ENCODE results near the gene SLC5A2. TPM values are rescaled to one million over a fixed set of nuclear protein-coding genes. Genes with fewer than 3 reads are reported as not detected.

Gene SLC5A2
- total and polyA plus RNA-seq, 2 of the 13 experiments (the other 11 are each of a cell fraction or from before 2014, with no cell fraction given): 0.24 to 0.97 TPM

GRCh38 chr16:31484491-31485171 lies 1.7 kb downstream of the SLC5A2 start (continued):
- TF ChIP-seq ATF4 (CRISPR knock-in tag; IDR thresholded peaks at IDR 0.05): no peak
- TF ChIP-seq, protein P1, sequence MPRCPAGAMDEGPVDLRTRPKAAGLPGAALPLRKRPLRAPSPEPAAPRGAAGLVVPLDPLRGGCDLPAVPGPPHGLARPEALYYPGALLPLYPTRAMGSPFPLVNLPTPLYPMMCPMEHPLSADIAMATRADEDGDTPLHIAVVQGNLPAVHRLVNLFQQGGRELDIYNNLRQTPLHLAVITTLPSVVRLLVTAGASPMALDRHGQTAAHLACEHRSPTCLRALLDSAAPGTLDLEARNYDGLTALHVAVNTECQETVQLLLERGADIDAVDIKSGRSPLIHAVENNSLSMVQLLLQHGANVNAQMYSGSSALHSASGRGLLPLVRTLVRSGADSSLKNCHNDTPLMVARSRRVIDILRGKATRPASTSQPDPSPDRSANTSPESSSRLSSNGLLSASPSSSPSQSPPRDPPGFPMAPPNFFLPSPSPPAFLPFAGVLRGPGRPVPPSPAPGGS (CRISPR knock-in tag; IDR thresholded peaks at IDR 0.05): no peak
- peak; percentile 48; the same call in 1 of the 2 replicates for TF ChIP-seq RAD21 (CRISPR knock-in tag; IDR thresholded peaks at IDR 0.05)
- no peak for TF ChIP-seq NFE2 (CRISPR knock-in tag; IDR thresholded peaks at IDR 0.05)
- TF ChIP-seq, protein P2, sequence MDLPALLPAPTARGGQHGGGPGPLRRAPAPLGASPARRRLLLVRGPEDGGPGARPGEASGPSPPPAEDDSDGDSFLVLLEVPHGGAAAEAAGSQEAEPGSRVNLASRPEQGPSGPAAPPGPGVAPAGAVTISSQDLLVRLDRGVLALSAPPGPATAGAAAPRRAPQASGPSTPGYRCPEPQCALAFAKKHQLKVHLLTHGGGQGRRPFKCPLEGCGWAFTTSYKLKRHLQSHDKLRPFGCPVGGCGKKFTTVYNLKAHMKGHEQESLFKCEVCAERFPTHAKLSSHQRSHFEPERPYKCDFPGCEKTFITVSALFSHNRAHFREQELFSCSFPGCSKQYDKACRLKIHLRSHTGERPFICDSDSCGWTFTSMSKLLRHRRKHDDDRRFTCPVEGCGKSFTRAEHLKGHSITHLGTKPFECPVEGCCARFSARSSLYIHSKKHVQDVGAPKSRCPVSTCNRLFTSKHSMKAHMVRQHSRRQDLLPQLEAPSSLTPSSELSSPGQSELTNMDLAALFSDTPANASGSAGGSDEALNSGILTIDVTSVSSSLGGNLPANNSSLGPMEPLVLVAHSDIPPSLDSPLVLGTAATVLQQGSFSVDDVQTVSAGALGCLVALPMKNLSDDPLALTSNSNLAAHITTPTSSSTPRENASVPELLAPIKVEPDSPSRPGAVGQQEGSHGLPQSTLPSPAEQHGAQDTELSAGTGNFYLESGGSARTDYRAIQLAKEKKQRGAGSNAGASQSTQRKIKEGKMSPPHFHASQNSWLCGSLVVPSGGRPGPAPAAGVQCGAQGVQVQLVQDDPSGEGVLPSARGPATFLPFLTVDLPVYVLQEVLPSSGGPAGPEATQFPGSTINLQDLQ (CRISPR knock-in tag; IDR thresholded peaks at IDR 0.05): no peak
- peak; percentile 54 for TF ChIP-seq ZNF350 (CRISPR knock-in tag; IDR thresholded peaks at IDR 0.05; ENCODE audit: borderline replicate concordance, low read depth)
- TF ChIP-seq ZBTB21 (CRISPR knock-in tag; IDR thresholded peaks at IDR 0.05): no peak
- TF ChIP-seq ZNF766 (CRISPR knock-in tag; IDR thresholded peaks at IDR 0.05; ENCODE audit: borderline replicate concordance): peak; percentile 36; the same call in 1 of the 2 replicates
- TF ChIP-seq NFRKB (IDR thresholded peaks at IDR 0.05): no peak
- TF ChIP-seq, protein P3, sequence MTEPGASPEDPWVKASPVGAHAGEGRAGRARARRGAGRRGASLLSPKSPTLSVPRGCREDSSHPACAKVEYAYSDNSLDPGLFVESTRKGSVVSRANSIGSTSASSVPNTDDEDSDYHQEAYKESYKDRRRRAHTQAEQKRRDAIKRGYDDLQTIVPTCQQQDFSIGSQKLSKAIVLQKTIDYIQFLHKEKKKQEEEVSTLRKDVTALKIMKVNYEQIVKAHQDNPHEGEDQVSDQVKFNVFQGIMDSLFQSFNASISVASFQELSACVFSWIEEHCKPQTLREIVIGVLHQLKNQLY (CRISPR knock-in tag; IDR thresholded peaks at IDR 0.05): no peak
- TF ChIP-seq, protein P4, sequence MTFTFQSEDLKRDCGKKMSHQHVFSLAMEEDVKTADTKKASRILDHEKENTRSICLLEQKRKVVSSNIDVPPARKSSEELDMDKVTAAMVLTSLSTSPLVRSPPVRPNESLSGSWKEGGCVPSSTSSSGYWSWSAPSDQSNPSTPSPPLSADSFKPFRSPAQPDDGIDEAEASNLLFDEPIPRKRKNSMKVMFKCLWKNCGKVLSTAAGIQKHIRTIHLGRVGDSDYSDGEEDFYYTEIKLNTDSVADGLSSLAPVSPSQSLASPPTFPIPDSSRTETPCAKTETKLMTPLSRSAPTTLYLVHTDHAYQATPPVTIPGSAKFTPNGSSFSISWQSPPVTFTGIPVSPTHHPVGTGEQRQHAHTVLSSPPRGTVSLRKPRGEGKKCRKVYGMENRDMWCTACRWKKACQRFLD (CRISPR knock-in tag; IDR thresholded peaks at IDR 0.05; ENCODE audit: borderline replicate concordance): peak; percentile 52; the same call in 1 of the 2 replicates
- TF ChIP-seq ZNF296 (CRISPR knock-in tag; conservative IDR thresholded peaks at IDR 0.05): no peak
- 0 out of 2 replicates have a peak, but pooled peaks have one; percentile 65 for TF ChIP-seq ZNF280D (CRISPR knock-in tag; IDR thresholded peaks at IDR 0.05)
- no peak for TF ChIP-seq ZNF709 (CRISPR knock-in tag; IDR thresholded peaks at IDR 0.05)
- TF ChIP-seq SMAD3 (CRISPR knock-in tag; IDR thresholded peaks at IDR 0.05): no peak
